H9 (cell line): ENCODE measurements around the gene TRMT6. TPM values are rescaled to one million over a fixed set of nuclear protein-coding genes. Genes with fewer than 3 reads are reported as not detected.

Experiments used
- DNase-seq: peaks from one replicate; pipeline ENCODE4 v3.0.0-alpha.2; 2017
- H2AFZ ChIP-seq: one replicate; pipeline ENCODE4 v1.6.1; 2013; ENCODE audit warnings: mild to moderate bottlenecking, low read length, control low read depth, moderate library complexity
- H2AK5ac ChIP-seq: 2 replicates; pipeline ENCODE4 v1.6.1; 2013; ENCODE audit warnings: low read length, control low read depth, mixed read lengths; ENCODE audit not compliant: insufficient read length
- H2BK120ac ChIP-seq: one replicate; pipeline ENCODE4 v1.6.1; 2013; ENCODE audit warnings: low read depth, mild to moderate bottlenecking, low read length, control low read depth, inconsistent platforms; ENCODE audit not compliant: poor library complexity, severe bottlenecking
- H2BK12ac ChIP-seq: 2 replicates; pipeline ENCODE4 v1.6.1; 2013; ENCODE audit warnings: low read length, control low read depth, mixed read lengths, low read depth; ENCODE audit not compliant: insufficient read length
- H2BK15ac ChIP-seq: 2 replicates; pipeline ENCODE4 v1.6.1; 2013; ENCODE audit warnings: low read depth, low read length, control low read depth
- H2BK20ac ChIP-seq: one replicate; pipeline ENCODE4 v1.6.1; 2013; ENCODE audit warnings: low read depth, mild to moderate bottlenecking, low read length, control low read depth, inconsistent platforms; ENCODE audit not compliant: poor library complexity, severe bottlenecking
- H2BK5ac ChIP-seq: 2 replicates; pipeline ENCODE4 v1.6.1; 2013; ENCODE audit warnings: low read length, control low read depth, mixed read lengths; ENCODE audit not compliant: insufficient read length
- H3K14ac ChIP-seq: 2 replicates; pipeline ENCODE4 v1.6.1; 2013; ENCODE audit warnings: low read length, control low read depth; ENCODE audit not compliant: insufficient read depth
- H3K18ac ChIP-seq: 2 replicates; pipeline ENCODE4 v1.6.1; 2013; ENCODE audit warnings: low read depth, mild to moderate bottlenecking, mixed read lengths, low read length, control low read depth; ENCODE audit not compliant: insufficient read length
- H3K23ac ChIP-seq: 2 replicates; pipeline ENCODE4 v1.6.1; 2013; ENCODE audit warnings: low read length, control low read depth, mixed read lengths, low read depth; ENCODE audit not compliant: insufficient read length
- H3K23me2 ChIP-seq: 2 replicates; pipeline ENCODE4 v1.6.1; 2013; ENCODE audit warnings: low read depth, mild to moderate bottlenecking, mixed read lengths, low read length, control low read depth; ENCODE audit not compliant: insufficient read length, poor library complexity, severe bottlenecking
- H3K27ac ChIP-seq: 2 replicates; pipeline ENCODE4 v1.5.1; 2013; ENCODE audit warnings: low read length, control low read depth, mixed read lengths, low read depth; ENCODE audit not compliant: insufficient read length
- H3K27me3 ChIP-seq: 2 replicates; pipeline ENCODE4 v1.6.1; 2013; ENCODE audit warnings: low read length, control low read depth, inconsistent platforms; ENCODE audit not compliant: insufficient read depth
- H3K4ac ChIP-seq: 2 replicates; pipeline ENCODE4 v1.6.1; 2013; ENCODE audit warnings: low read depth, mild to moderate bottlenecking, control low read depth, inconsistent platforms, low read length, moderate library complexity
- H3K4me1 ChIP-seq: 2 replicates; pipeline ENCODE4 v1.6.1; 2013; ENCODE audit warnings: low read length, control low read depth, inconsistent platforms; ENCODE audit not compliant: insufficient read depth
- H3K4me2 ChIP-seq: 2 replicates; pipeline ENCODE4 v1.6.1; 2013; ENCODE audit warnings: low read length, control low read depth, mixed read lengths; ENCODE audit not compliant: insufficient read length, insufficient read depth
- H3K56ac ChIP-seq: 2 replicates; pipeline ENCODE4 v1.6.1; 2013; ENCODE audit warnings: low read depth, mild to moderate bottlenecking, mixed read lengths, low read length, control low read depth; ENCODE audit not compliant: insufficient read length
- H3K79me1 ChIP-seq: 2 replicates; pipeline ENCODE4 v1.6.1; 2013; ENCODE audit warnings: low read depth, mild to moderate bottlenecking, moderate library complexity, low read length, control low read depth, inconsistent platforms; ENCODE audit not compliant: insufficient read depth, poor library complexity, severe bottlenecking
- H3K79me2 ChIP-seq: 2 replicates; pipeline ENCODE4 v1.6.1; 2013; ENCODE audit warnings: low read length, control low read depth, inconsistent platforms; ENCODE audit not compliant: insufficient read depth
- H3K9ac ChIP-seq: 2 replicates; pipeline ENCODE4 v1.6.1; 2013; ENCODE audit warnings: low read length, control low read depth, mixed read lengths; ENCODE audit not compliant: insufficient read length; ENCODE audit errors: extremely low read depth
- H3K9me3 ChIP-seq: one replicate; pipeline ENCODE4 v1.6.1; 2013; ENCODE audit warnings: low read depth, low read length, inconsistent platforms; ENCODE audit not compliant: control insufficient read depth
- H3T11ph ChIP-seq: one replicate; pipeline ENCODE4 v1.6.1; 2013; ENCODE audit warnings: mild to moderate bottlenecking, low read length, control low read depth, inconsistent platforms
- H4K20me1 ChIP-seq: one replicate; pipeline ENCODE4 v1.6.1; 2013; ENCODE audit not compliant: control insufficient read depth, insufficient read length, insufficient read depth
- H4K5ac ChIP-seq: 2 replicates; pipeline ENCODE4 v1.6.1; 2013; ENCODE audit warnings: low read depth, mild to moderate bottlenecking, mixed read lengths, low read length, control low read depth; ENCODE audit not compliant: insufficient read length
- H4K8ac ChIP-seq: replicated peaks from 2 replicates; pipeline ENCODE4 v1.6.1; 2013; ENCODE audit warnings: low read length, control low read depth, mixed read lengths, low read depth; ENCODE audit not compliant: insufficient read length
- H4K91ac ChIP-seq: 2 replicates; pipeline ENCODE4 v1.6.1; 2013; ENCODE audit warnings: low read depth, mild to moderate bottlenecking, moderate library complexity, mixed read lengths, low read length, control low read depth; ENCODE audit not compliant: insufficient read length
- H3K27ac Mint-ChIP-seq, 3 experiments: 2 replicates in 2 of 3; 3 replicates in 1 of 3; pipeline ENCODE4 v1.8.0; 2020 to 2021; ENCODE audit warnings: mixed read lengths in 3 of 3, mild to moderate bottlenecking in 1 of 3, moderate library complexity in 1 of 3
- H3K27me3 Mint-ChIP-seq: 2 replicates; pipeline ENCODE4 v1.8.0; 2021; ENCODE audit warnings: low read depth, mild to moderate bottlenecking, moderate library complexity, mixed read lengths
- H3K36me3 Mint-ChIP-seq, 3 experiments: 2 replicates in 2 of 3; 3 replicates in 1 of 3; pipeline ENCODE4 v1.8.0; 2020 to 2021; ENCODE audit warnings: low read depth in 3 of 3, mixed read lengths in 3 of 3; ENCODE audit not compliant: insufficient read depth in 1 of 3
- H3K4me1 Mint-ChIP-seq, 2 experiments: 2 replicates each; pipeline ENCODE4 v1.8.0; 2020; ENCODE audit warnings: mixed read lengths in 2 of 2
- H3K4me3 Mint-ChIP-seq, 2 experiments: 2 replicates in 1 of 2; 3 replicates in 1 of 2; pipeline ENCODE4 v1.8.0; 2020 to 2021; ENCODE audit warnings: mild to moderate bottlenecking in 2 of 2, mixed read lengths in 2 of 2, moderate library complexity in 1 of 2
- H3K9me3 Mint-ChIP-seq, 2 experiments: 2 replicates in 1 of 2; 3 replicates in 1 of 2; pipeline ENCODE4 v1.8.0; 2020; ENCODE audit warnings: mild to moderate bottlenecking in 2 of 2, mixed read lengths in 2 of 2, moderate library complexity in 1 of 2
- CTCF ChIP-seq: fragments of 200-600 bp; sonication (generic); conservative IDR thresholded peaks from 3 replicates; pipeline ENCODE4 v1.8.0; 2021; ENCODE audit warnings: antibody characterized with exemption, mild to moderate bottlenecking
- WGBS: extraction: QIAGEN DNeasy Blood & Tissue Kit; methylation state at CpG from one replicate; pipeline ENCODE4 v1.1.7; 2013; ENCODE audit warnings: missing lambda C conversion rate, low lambda C conversion rate, mixed read lengths; ENCODE audit not compliant: insufficient read length; ENCODE audit errors: extremely low coverage; 5-methylcytosine and 5-hydroxymethylcytosine counted together
- total RNA-seq: library from RNA; stranded (reverse); gene quantifications from 2 replicates; pipeline ENCODE4 v1.2.1, GENCODE V29; 2021

Gene TRMT6
- total RNA-seq, 1 experiment from 2014 or later: 34.4 TPM

- Histone ChIP-seq H2AK5ac (no peak overlapping the region), H3K79me1 (no peaks in the 10 kb centered on the region), H2AFZ (no peak overlapping the region), H3K18ac (no peak overlapping the region), H4K91ac (no peak overlapping the region), H2BK12ac (no peak overlapping the region), H4K5ac (no peak overlapping the region), H2BK20ac (no peak overlapping the region), H3K23me2 (no peaks in the 10 kb centered on the region), H3K4me2 (no peak overlapping the region), H3K27ac (no peak overlapping the region), H3K56ac (no peak overlapping the region), H3K14ac (no peak overlapping the region), H4K8ac (no peak overlapping the region), H4K20me1 (no peaks in the 10 kb centered on the region), H3K23ac (no peak overlapping the region), H3K27me3 (no peaks in the 10 kb centered on the region), H2BK15ac (no peak overlapping the region), H3T11ph (no peak overlapping the region), H2BK120ac (no peak overlapping the region), H2BK5ac (no peak overlapping the region), H3K9ac (no peak overlapping the region), H3K4ac (no peak overlapping the region), H3K4me1 (no peaks in the 10 kb centered on the region), H3K9me3 (no peaks in the 10 kb centered on the region), H3K79me2 (no peaks in the 10 kb centered on the region; the same call in 1 of the 2 replicates)
- no peak for TF ChIP-seq CTCF
- no peak for DNase-seq
- H3K9me3 Mint-ChIP-seq: no peaks in the 10 kb centered on the region; a peak in 1 of 5 replicates
- H3K4me1 Mint-ChIP-seq: no peaks in the 10 kb centered on the region
- peaks cover 22% of the 10 kb centered on the region for H3K27me3 Mint-ChIP-seq
- no peak overlapping the region for H3K27ac Mint-ChIP-seq
- H3K4me3 Mint-ChIP-seq: no peak overlapping the region
- WGBS: no CpG with 5 or more reads among the region's 2 CpGs
- H3K36me3 Mint-ChIP-seq: no peaks in the 10 kb centered on the region
These were observed 56.7 kb downstream of the TRMT6 start for GRCh38 chr20:5893621-5894020.
